ENCODE data around the gene KDM3A. TPM values are rescaled to one million over a fixed set of nuclear protein-coding genes. Genes with fewer than 3 reads are reported as not detected.

The KDM3A gene
- total RNA-seq, 4 donors from 2014 or later, result 42.9 to 153 (median 64.9) TPM

DNA sequence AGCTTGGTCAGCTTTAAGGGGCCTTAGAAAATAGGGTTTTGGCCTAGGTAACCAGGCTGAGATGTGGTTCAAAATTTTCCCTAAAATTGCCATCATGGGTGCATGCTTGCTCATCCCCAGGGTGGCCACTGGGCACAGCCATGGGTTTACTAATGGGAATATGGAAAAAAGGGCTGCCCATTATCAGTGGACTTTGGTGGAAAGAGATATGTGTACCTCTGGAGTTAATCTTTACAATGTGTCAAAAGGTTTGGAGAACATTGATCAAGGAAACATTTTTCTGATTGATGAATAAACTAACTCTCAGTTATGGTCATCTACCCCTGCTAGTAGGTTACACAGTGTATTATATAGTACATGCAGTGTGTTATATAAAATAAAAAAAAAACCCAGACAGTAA, 13.1 kb downstream of the KDM3A start:
- DNase-seq (ENCODE audit: low spot score in 2 of 2), result no peak
- H3K9me3 ChIP-seq, result no peaks in the 10 kb centered on the region
- H3K4me3 ChIP-seq, result no peak overlapping the region
- no peak overlapping the region for H3K27ac ChIP-seq
- peaks cover 71% of the 10 kb centered on the region for H3K36me3 ChIP-seq
- no peak for TF ChIP-seq POLR2A (IDR thresholded peaks at IDR 0.05)
- TF ChIP-seq, protein P1, sequence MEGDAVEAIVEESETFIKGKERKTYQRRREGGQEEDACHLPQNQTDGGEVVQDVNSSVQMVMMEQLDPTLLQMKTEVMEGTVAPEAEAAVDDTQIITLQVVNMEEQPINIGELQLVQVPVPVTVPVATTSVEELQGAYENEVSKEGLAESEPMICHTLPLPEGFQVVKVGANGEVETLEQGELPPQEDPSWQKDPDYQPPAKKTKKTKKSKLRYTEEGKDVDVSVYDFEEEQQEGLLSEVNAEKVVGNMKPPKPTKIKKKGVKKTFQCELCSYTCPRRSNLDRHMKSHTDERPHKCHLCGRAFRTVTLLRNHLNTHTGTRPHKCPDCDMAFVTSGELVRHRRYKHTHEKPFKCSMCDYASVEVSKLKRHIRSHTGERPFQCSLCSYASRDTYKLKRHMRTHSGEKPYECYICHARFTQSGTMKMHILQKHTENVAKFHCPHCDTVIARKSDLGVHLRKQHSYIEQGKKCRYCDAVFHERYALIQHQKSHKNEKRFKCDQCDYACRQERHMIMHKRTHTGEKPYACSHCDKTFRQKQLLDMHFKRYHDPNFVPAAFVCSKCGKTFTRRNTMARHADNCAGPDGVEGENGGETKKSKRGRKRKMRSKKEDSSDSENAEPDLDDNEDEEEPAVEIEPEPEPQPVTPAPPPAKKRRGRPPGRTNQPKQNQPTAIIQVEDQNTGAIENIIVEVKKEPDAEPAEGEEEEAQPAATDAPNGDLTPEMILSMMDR (IDR thresholded peaks at IDR 0.05), result no peak
- no peaks in the 10 kb centered on the region for H3K27me3 ChIP-seq
- peaks cover 16% of the 10 kb centered on the region for H3K4me1 ChIP-seq

DNA sequence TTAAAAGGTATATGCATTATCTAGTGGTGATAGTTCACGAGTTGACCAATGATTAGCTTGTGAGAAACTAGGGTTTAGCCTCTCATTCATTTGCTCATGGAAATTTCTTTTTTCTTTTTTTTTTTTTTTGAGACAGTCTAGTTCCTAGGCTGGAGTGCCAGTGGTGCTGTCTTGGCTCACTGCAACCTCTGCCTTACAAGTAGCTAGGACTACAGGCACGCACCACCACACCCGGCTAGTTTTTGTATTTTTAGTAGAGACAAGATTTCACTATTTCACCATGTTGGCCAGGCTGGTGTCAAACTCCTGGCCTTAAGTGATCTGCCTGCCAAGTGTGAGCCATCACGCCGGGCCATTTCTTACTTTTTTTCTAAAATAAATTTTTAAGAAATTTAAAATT, 14.0 kb downstream of the KDM3A start:
- 86% methylated on average over 5 of the region's 5 CpGs for WGBS
- Histone ChIP-seq H3K4me3 (no peak overlapping the region), H3K9me3 (no peaks in the 10 kb centered on the region), H3K27ac (no peak overlapping the region), H3K4me1 (peaks cover 16% of the 10 kb centered on the region), H3K27me3 (no peaks in the 10 kb centered on the region), H3K36me3 (peaks cover 76% of the 10 kb centered on the region)
- TF ChIP-seq EP300 (IDR thresholded peaks at IDR 0.05) (no peak), POLR2A (IDR thresholded peaks at IDR 0.05) (no peak), POLR2AphosphoS5 (IDR thresholded peaks at IDR 0.05) (no peak)
- TF ChIP-seq, protein P1 (IDR thresholded peaks at IDR 0.05), result no peak
- no peak for DNase-seq (ENCODE audit: low spot score in 2 of 2)

DNA sequence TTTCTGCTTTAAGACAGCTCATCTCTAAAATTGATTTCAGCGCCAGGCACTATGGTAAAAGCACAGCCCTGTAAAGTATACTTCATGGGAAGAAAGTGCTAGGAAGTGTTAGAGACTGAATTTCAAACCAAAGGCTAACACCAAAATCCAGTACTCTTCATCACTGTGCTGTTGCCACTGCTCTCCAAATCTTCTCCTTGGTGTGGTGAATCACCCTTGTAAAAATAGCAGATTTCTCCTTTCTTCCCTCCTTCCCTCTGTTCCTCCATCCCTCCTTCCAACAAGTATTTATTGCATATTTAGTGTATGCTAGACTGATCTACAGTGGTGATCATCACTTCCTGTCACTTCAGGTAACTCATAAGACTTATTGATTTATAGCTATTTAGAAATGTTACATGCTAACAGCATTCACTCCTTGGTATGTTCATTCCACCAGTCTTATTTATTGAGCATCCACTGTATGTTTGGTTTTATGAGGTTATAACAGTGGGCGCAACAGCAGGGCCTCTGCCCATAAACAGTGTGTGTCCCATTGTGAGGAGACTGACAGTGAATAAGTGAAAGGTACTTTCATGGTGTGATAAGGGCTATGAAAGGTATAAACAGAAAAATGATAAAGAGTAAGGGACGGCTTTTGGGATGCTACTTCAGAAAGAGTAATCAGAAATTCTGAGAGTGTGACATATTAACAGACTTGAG, 20.0 kb downstream of the KDM3A start:
- Histone ChIP-seq H3K36me3 (peaks cover 91% of the 10 kb centered on the region), H3K4me3 (no peak overlapping the region), H3K27ac (no peak overlapping the region), H3K27me3 (no peaks in the 10 kb centered on the region), H3K9me3 (no peaks in the 10 kb centered on the region), H3K4me1 (peaks cover 14% of the 10 kb centered on the region)
- 98% methylated on average over 3 of the region's 3 CpGs for WGBS
- TF ChIP-seq EP300 (IDR thresholded peaks at IDR 0.05) (no peak), POLR2A (IDR thresholded peaks at IDR 0.05) (no peak), POLR2AphosphoS5 (IDR thresholded peaks at IDR 0.05) (no peak)
- TF ChIP-seq, protein P1 (IDR thresholded peaks at IDR 0.05), result no peak
- DNase-seq (ENCODE audit: low spot score in 2 of 2), result no peak

DNA sequence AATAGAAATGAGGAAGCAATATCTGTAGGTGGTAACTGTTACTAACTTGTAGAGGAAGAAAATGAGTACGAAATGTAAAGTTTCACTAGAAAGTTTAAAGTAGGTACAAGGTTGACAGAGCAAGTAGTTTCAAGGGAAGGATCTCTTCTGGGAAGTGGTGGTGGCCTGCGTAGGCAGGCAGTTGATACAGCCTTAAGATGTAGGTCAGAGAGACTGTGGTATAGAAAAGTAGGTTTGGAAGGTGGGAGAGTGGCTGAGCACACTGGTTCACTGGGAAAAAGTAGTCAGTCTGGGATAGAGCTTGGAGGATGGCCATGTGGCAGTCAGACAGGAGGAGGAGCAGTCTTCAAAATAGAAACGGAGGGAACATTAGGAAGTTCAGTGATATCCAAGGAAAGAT, 23.5 kb downstream of the KDM3A start:
- Histone ChIP-seq H3K4me3 (no peak overlapping the region), H3K9me3 (no peaks in the 10 kb centered on the region), H3K27me3 (no peaks in the 10 kb centered on the region), H3K36me3 (peaks cover 93% of the 10 kb centered on the region), H3K4me1 (peaks cover 14% of the 10 kb centered on the region), H3K27ac (no peak overlapping the region)
- WGBS, result 58% methylated on average over 3 of the region's 3 CpGs
- no peak for TF ChIP-seq EP300 (IDR thresholded peaks at IDR 0.05)
- TF ChIP-seq POLR2AphosphoS5 (IDR thresholded peaks at IDR 0.05), result no peak
- TF ChIP-seq POLR2A (IDR thresholded peaks at IDR 0.05), result no peak
- TF ChIP-seq, protein P1 (IDR thresholded peaks at IDR 0.05), result no peak
- no peak for DNase-seq (ENCODE audit: low spot score in 2 of 2)

DNA sequence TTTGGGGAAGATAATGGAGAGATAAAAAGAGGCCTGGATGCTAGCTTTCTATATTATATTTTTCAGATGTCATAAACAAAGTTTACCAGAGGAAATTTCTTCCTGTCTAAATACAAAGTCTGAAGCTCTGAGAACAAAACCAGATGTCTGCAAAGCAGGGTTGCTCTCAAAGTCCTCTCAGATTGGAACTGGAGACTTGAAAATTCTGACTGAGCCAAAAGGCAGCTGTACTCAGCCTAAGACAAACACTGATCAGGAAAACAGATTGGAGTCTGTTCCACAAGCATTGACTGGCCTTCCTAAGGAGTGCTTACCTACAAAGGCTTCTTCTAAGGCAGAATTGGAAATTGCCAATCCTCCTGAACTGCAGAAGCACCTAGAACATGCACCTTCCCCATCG, 25.1 kb downstream of the KDM3A start:
- H3K27me3 ChIP-seq, result no peaks in the 10 kb centered on the region
- no peak overlapping the region for H3K27ac ChIP-seq
- TF ChIP-seq EP300 (IDR thresholded peaks at IDR 0.05) (no peak), POLR2A (IDR thresholded peaks at IDR 0.05) (no peak), POLR2AphosphoS5 (IDR thresholded peaks at IDR 0.05) (no peak)
- TF ChIP-seq, protein P1 (IDR thresholded peaks at IDR 0.05), result no peak
- whole genome bisulfite sequencing, result 79% methylated on average over 1 of the region's 1 CpG
- H3K9me3 ChIP-seq, result no peaks in the 10 kb centered on the region
- H3K4me3 ChIP-seq, result no peak overlapping the region
- no peak for DNase-seq (ENCODE audit: low spot score in 2 of 2)
- H3K4me1 ChIP-seq, result peaks cover 14% of the 10 kb centered on the region
- H3K36me3 ChIP-seq, result peaks cover 89% of the 10 kb centered on the region

All from suprapubic skin (tissue), 4 donors.